Psoas muscle (tissue), 8 donors: ENCODE data around the gene NUAK2. TPM values are rescaled to one million over a fixed set of nuclear protein-coding genes. Genes with fewer than 3 reads are reported as not detected.

Experiments
- ATAC-seq, 4 donors: fragments of 200-7000 bp; cut with Tn5 transposase; one replicate each; pipeline ENCODE4 v1.9.1; 2020; ENCODE audit warnings: moderate library complexity in 3 of 4, mild to moderate bottlenecking in 2 of 4
- DNase-seq, 2 donors: peaks; one replicate each; pipeline ENCODE4 v3.0.0-alpha.2; 2020
- H3K27ac ChIP-seq: fragments of 200-600 bp; one replicate; pipeline ENCODE4 v1.8.0; 2022
- H3K27me3 ChIP-seq, 3 donors: fragments of 200-600 bp in 1 of 3; one replicate each; pipeline versions ENCODE4 v1.6.1 to v1.8.0; 2013 to 2022; ENCODE audit warnings: low read length in 2 of 3, mild to moderate bottlenecking in 2 of 3, moderate library complexity in 1 of 3; ENCODE audit not compliant: insufficient read depth in 3 of 3
- H3K36me3 ChIP-seq, 2 donors: fragments of 200-600 bp in 1 of 2; one replicate each; pipeline versions ENCODE4 v1.6.1 to v1.8.0; 2013 to 2022; ENCODE audit warnings: low read depth in 1 of 2, mild to moderate bottlenecking in 1 of 2, moderate library complexity in 1 of 2; ENCODE audit not compliant: insufficient read depth in 1 of 2
- H3K4me1 ChIP-seq: fragments of 200-600 bp; one replicate; pipeline ENCODE4 v1.8.0; 2022
- H3K4me3 ChIP-seq: fragments of 200-600 bp; one replicate; pipeline ENCODE4 v1.8.0; 2022; ENCODE audit warnings: mild to moderate bottlenecking
- H3K9me3 ChIP-seq: fragments of 200-600 bp; one replicate; pipeline ENCODE4 v1.8.0; 2022
- WGBS, 3 donors: extraction: QIAGEN DNeasy Blood & Tissue Kit; methylation state at CpG; one replicate each; pipeline versions ENCODE4 v1.1.6 to v1.1.7; 2013; 5-methylcytosine and 5-hydroxymethylcytosine counted together
- intact Hi-C, 2 donors: fragments of 100-400 bp; cut with DNase I; formaldehyde crosslinking; loops; one replicate each; pipeline versions ENCODE4 v1.11.0 to v1.14.2; 2022
- polyA plus RNA-seq, 3 donors: library from polyadenylated mRNA; stranded (reverse); fragments of 200-250 nt; gene quantifications; one replicate each; pipeline ENCODE4 v1.2.3, GENCODE V29; 2013
- total RNA-seq, 4 donors: library from RNA; stranded (reverse); fragmentation: NEBNext Ultra II Directional in 2 of 4; extraction: Animal tissue kit (Norgen Biotek cat#: 25700) in 2 of 4; gene quantifications; one replicate each; pipeline versions ENCODE4 v1.2.1 to v1.2.4, GENCODE V29; 2021 to 2023
- TF ChIP-seq, protein P1 (sequence below): fragments of 200-600 bp; IDR thresholded peaks from one replicate; pipeline ENCODE4 v1.8.0; 2022; ENCODE audit warnings: antibody characterized with exemption
- donor health status: healthy with polysubstance abuse.
- donor health status: DM: no; HTN: no; CAD: no; lungs with moderate emphysema.
- donor health status: Bipolar disorder and iron deficiency.
- donor health status: healthy.
- donor health status: DM: yes; HTN: yes; CAD: no.
- donor health status: DM: no; HTN: no; CAD: no.
- donor health status: DM: no; HTN: no; CAD: no.
- donor health status: DM: yes; HTN: yes; CAD: no.

Gene NUAK2
- total and polyA plus RNA-seq, 7 donors: 0.20 to 1.3 (median 0.55) TPM

DNA sequence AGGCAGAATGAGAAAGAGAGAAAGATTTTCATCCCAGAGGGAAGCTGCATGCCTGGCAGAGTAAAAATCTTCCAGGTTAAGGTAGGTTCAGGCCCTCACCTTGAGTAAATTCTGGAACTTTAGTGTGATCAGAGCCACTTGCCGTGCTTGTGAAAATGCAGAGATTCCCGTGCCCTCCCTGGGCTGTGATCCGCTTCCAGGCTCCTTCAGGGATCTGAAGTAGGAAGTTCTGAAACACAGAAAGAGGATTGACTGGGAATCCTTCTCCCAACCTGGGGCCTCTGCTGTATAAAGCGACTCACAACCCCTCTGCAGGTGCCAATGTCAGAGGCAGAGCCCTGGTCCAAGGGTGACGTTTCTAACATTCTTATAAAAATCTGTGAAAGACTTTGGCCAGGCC lies 26.6 kb downstream of the NUAK2 start:
- Histone ChIP-seq H3K4me1 (peaks cover 9% of the 10 kb centered on the region), H3K36me3 (no peaks in the 10 kb centered on the region), H3K9me3 (no peaks in the 10 kb centered on the region), H3K27ac (no peak overlapping the region), H3K27me3 (no peaks in the 10 kb centered on the region), H3K4me3 (no peak overlapping the region)
- TF ChIP-seq, protein P1, sequence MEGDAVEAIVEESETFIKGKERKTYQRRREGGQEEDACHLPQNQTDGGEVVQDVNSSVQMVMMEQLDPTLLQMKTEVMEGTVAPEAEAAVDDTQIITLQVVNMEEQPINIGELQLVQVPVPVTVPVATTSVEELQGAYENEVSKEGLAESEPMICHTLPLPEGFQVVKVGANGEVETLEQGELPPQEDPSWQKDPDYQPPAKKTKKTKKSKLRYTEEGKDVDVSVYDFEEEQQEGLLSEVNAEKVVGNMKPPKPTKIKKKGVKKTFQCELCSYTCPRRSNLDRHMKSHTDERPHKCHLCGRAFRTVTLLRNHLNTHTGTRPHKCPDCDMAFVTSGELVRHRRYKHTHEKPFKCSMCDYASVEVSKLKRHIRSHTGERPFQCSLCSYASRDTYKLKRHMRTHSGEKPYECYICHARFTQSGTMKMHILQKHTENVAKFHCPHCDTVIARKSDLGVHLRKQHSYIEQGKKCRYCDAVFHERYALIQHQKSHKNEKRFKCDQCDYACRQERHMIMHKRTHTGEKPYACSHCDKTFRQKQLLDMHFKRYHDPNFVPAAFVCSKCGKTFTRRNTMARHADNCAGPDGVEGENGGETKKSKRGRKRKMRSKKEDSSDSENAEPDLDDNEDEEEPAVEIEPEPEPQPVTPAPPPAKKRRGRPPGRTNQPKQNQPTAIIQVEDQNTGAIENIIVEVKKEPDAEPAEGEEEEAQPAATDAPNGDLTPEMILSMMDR: no peak
- DNase-seq (no peak), ATAC-seq (no peak)
- intact Hi-C loops: no loop called here
- 80 to 88% (median 85%) methylated on average over 5 of the region's 5 CpGs for WGBS, 3 donors

DNA sequence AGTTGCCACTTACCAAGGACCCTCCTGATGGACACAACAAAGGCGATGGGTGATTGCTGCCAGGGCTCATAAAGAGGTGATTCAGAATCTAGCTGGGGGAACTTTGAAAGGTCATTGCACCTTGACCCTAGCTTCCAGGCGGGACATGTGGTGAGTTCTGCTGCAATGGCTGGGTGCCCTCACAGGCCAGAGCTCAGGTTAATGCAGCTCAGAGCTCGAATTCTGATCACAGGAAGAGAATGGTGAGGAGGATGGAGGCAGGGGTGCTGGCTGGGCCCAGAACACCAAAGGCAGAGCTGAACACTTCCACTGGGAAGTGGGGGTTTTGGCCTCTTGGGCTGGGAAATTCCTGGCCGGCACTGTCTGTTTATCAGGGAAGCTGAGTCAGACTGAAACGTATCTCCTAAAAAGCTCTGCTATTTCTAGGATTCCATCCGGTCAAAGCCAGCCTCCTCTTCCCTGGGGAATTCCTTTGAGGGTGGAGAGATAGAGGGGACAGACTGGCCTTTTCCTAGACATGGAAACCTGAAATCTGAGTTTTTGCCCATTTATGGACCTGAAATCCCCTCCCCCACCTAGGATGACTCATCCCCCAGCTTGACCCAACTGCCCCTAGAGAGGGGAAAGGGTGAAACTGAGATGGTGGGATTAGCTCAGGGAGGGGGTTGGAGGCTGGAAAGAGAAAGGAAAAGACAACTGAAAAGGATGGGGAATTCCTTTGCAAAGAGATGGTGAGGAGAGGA lies 27.2 kb downstream of the NUAK2 start:
- no peak for DNase-seq
- Histone ChIP-seq H3K4me1 (peaks cover 9% of the 10 kb centered on the region), H3K27me3 (no peaks in the 10 kb centered on the region), H3K4me3 (no peak overlapping the region), H3K36me3 (no peaks in the 10 kb centered on the region), H3K9me3 (no peaks in the 10 kb centered on the region), H3K27ac (peak overlapping the region; percentile 15)
- peak; percentile 39 to 47 (median 46) for ATAC-seq
- intact Hi-C loops: no loop called here
- 44 to 63% (median 51%) methylated on average over 6 of the region's 6 CpGs for WGBS, 3 donors
- TF ChIP-seq, protein P1: no peak

DNA sequence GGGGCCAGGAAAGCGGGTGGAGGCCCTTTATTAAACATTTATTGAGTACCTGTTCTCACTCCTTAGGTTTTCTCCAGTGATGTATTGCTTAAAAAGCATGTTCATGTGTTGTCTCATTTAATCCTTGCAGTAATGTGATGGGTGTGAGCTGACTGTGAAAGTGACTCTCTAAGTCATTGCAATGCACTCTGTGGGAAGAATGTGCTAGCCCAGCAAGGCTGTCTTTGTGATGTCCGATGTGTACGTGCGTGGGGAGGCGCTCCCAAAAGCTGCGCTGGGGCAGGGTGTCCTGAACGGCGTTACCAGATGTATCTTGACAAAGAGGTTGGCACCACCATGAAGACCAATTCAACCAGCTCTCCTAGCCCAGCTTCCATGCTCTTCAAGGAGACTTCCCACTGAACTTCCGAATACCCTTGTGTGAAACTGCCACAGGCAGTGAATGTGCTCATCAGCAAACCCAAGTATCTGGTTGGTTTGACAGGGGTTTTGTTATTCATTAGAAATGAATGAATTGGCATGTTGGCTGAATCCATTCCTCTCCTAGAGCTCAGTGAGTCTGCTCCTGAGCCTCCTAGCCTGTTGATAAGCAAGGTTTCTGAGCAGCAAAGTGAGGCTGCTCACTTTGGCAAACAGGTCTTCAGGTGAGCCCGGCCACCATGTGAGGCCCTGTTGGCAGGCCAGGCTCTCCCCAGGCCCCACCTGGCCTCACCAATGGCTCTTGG lies 28.0 kb downstream of the NUAK2 start:
- Histone ChIP-seq H3K27ac (peak overlapping the region; percentile 15), H3K4me1 (peaks cover 9% of the 10 kb centered on the region), H3K27me3 (no peaks in the 10 kb centered on the region), H3K4me3 (no peak overlapping the region), H3K9me3 (no peaks in the 10 kb centered on the region), H3K36me3 (no peaks in the 10 kb centered on the region)
- ATAC-seq: no peak
- intact Hi-C loops: no loop called here
- 93 to 96% (median 95%) methylated on average over 10 of the region's 10 CpGs for WGBS, 3 donors
- TF ChIP-seq, protein P1: no peak
- DNase-seq: no peak

DNA sequence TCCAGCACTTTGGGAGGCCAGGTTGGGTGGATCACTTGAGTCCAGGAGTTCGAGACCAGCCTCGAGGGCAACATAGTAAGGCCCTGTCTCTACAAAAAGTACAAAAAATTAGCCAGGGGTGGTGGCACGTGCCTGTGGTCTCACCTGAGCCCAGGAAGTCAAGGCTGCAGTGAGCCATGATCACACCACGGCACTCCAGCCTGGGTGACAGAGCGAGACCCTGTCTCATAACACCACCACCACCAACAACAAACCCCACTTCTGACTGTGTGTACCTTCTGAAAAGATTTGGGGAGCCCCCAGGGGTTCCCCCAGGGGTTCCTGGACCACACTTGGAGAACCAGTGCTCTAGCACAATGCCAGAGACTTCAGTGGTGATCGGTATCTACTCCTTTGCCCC lies 29.9 kb downstream of the NUAK2 start:
- H3K9me3 ChIP-seq: no peaks in the 10 kb centered on the region
- no peak overlapping the region for H3K27ac ChIP-seq
- ATAC-seq: no peak
- peaks cover 9% of the 10 kb centered on the region for H3K4me1 ChIP-seq
- intact Hi-C loops: no loop called here
- no peak for DNase-seq
- TF ChIP-seq, protein P1: no peak
- no peaks in the 10 kb centered on the region for H3K36me3 ChIP-seq
- no peaks in the 10 kb centered on the region for H3K27me3 ChIP-seq
- no peak overlapping the region for H3K4me3 ChIP-seq
- WGBS, 3 donors: 92 to 98% (median 95%) methylated on average over 6 of the region's 6 CpGs
